Aorta (tissue), 5 donors: ENCODE measurements around the gene PUSL1. TPM values are rescaled to one million over a fixed set of nuclear protein-coding genes. Genes with fewer than 3 reads are reported as not detected.

Experiments used
- ATAC-seq: fragments of 200-7000 bp; cut with Tn5 transposase; one replicate; pipeline ENCODE4 v1.9.1; 2022; ENCODE audit warnings: moderate library complexity; ENCODE audit not compliant: low FRiP score
- DNase-seq, 2 donors: peaks; one replicate each; pipeline ENCODE4 v3.0.0-alpha.2; 2020
- H3K27ac ChIP-seq, 2 donors: one replicate each; pipeline ENCODE4 v1.5.1; 2013; ENCODE audit warnings: low read length in 2 of 2, mild to moderate bottlenecking in 2 of 2, moderate library complexity in 2 of 2, control low read depth in 1 of 2, inconsistent platforms in 1 of 2, low read depth in 1 of 2
- H3K27me3 ChIP-seq, 2 donors: one replicate each; pipeline ENCODE4 v1.6.1; 2013; ENCODE audit warnings: control low read depth in 1 of 2, low read length in 1 of 2, mild to moderate bottlenecking in 1 of 2, moderate library complexity in 1 of 2; ENCODE audit not compliant: insufficient read depth in 2 of 2, control insufficient read depth in 1 of 2
- H3K36me3 ChIP-seq, 2 donors: one replicate each; pipeline ENCODE4 v1.6.1; 2013; ENCODE audit warnings: control low read depth in 1 of 2, low read length in 1 of 2, mild to moderate bottlenecking in 1 of 2; ENCODE audit not compliant: insufficient read depth in 2 of 2, control insufficient read depth in 1 of 2
- H3K4me1 ChIP-seq, 2 donors: one replicate each; pipeline ENCODE4 v1.6.1; 2013; ENCODE audit warnings: low read length in 2 of 2, control low read depth in 1 of 2, mild to moderate bottlenecking in 1 of 2, moderate library complexity in 1 of 2; ENCODE audit not compliant: insufficient read depth in 2 of 2, control insufficient read depth in 1 of 2
- H3K4me3 ChIP-seq, 2 donors: one replicate each; pipeline ENCODE4 v1.5.1; 2013; ENCODE audit warnings: low read length in 2 of 2, control low read depth in 1 of 2, mild to moderate bottlenecking in 1 of 2
- H3K9me3 ChIP-seq: one replicate; pipeline ENCODE4 v1.6.1; 2013; ENCODE audit warnings: mild to moderate bottlenecking, low read length; ENCODE audit not compliant: control insufficient read depth
- WGBS, 2 donors: extraction: QIAGEN DNeasy Blood & Tissue Kit; methylation state at CpG; one replicate each; pipeline ENCODE4 v1.1.7; 2013; 5-methylcytosine and 5-hydroxymethylcytosine counted together
- intact Hi-C, 2 donors: fragments of 100-400 bp; cut with DNase I; formaldehyde crosslinking; loops; one replicate each; pipeline versions ENCODE4 v1.14.2 to v1.15.0; 2022
- polyA plus RNA-seq, 2 donors: library from polyadenylated mRNA; stranded (reverse); fragments of 200-250 nt; gene quantifications; one replicate each; pipeline ENCODE4 v1.2.3, GENCODE V29; 2013
- total RNA-seq, 2 donors: library from RNA; stranded (reverse); fragmentation: NEBNext Ultra II Directional; extraction: Animal tissue kit (Norgen Biotek cat#: 25700); gene quantifications; one replicate each; pipeline ENCODE4 v1.2.1, GENCODE V29; 2021
- donor health status: healthy with polysubstance abuse.
- donor health status: Bipolar disorder and iron deficiency.
- donor health status: DM: no; HTN: no; CAD: no.
- donor health status: DM: no; HTN: no; CAD: no.
- donor health status: DM: yes; HTN: yes; CAD: no.

The PUSL1 gene
- total and polyA plus RNA-seq, 4 donors: 5.8 to 13.7 (median 10.0) TPM

DNA sequence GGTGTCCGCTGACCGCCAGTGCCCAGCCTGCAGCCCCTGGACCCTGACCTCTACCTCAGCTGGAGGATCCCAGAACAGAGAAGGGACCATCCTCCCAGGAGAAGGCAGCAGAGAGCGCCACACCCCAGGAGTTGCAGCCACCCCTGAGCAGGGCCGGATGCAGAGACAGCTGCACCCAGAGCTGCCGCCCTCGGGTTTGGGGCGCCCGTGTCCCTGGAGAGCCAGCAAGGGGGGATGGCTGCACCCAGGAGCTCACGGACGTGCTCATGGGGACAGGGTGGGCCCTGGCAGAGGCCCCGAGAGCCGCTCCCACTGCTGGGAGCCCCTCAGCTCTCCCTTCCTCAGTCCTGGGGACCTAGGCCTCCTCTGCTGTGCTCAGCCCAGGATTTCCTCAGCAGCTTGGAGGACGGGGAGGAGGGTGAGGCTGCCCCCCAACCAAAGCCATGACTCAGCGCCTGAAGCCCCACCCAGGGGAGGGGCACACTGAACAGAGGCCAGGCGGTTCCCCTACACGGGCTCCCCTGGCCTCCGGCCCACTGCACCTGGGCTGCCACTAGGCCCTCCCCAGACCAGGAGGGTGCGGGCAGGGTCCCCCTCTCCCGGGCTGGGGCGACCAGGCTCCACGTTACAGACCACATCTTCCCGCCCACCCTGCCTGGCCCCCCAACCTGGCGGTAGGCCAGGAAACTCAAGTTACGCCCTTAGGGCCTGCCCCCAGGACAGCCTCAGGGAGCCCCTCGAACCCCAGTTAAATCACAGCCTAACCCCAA is 2.9 kb upstream of the PUSL1 start:
- H3K36me3 ChIP-seq: no peaks in the 10 kb centered on the region
- H3K4me3 ChIP-seq: no peak overlapping the region
- intact Hi-C loops: no loop called here
- H3K27ac ChIP-seq: no peak overlapping the region
- 45 to 48% methylated on average over 22 to 25 of the region's 25 CpGs for WGBS, 2 donors
- no peaks in the 10 kb centered on the region for H3K9me3 ChIP-seq
- DNase-seq: peak; percentile 81 to 88
- H3K4me1 ChIP-seq: no peaks in the 10 kb centered on the region
- no peak for ATAC-seq
- H3K27me3 ChIP-seq: no peaks in the 10 kb centered on the region

- H3K27ac ChIP-seq: no peak overlapping the region
- H3K27me3 ChIP-seq: no peaks in the 10 kb centered on the region
- intact Hi-C loops: no loop called here
- 31 to 35% methylated on average over 10 to 11 of the region's 11 CpGs for whole genome bisulfite sequencing, 2 donors
- H3K4me3 ChIP-seq: no peak overlapping the region
- no peak for DNase-seq
- H3K36me3 ChIP-seq: no peaks in the 10 kb centered on the region
- no peak for ATAC-seq
- H3K4me1 ChIP-seq: no peaks in the 10 kb centered on the region
- H3K9me3 ChIP-seq: no peaks in the 10 kb centered on the region
Measured at GRCh38 chr1:1306070-1306660, 2.2 kb upstream of the PUSL1 start.

- Histone ChIP-seq H3K27ac (no peak overlapping the region), H3K4me3 (peak overlapping the region in 1 of 2 donors; percentile 51), H3K27me3 (no peaks in the 10 kb centered on the region), H3K36me3 (no peaks in the 10 kb centered on the region), H3K9me3 (no peaks in the 10 kb centered on the region), H3K4me1 (no peaks in the 10 kb centered on the region)
- no peak for DNase-seq
- 39 to 41% methylated on average over 27 of the region's 27 CpGs for WGBS, 2 donors
- intact Hi-C loops: no loop called here
- ATAC-seq: no peak
Measured at GRCh38 chr1:1306661-1307260, 1.6 kb upstream of the PUSL1 start.

- Histone ChIP-seq H3K4me1 (no peaks in the 10 kb centered on the region), H3K4me3 (peak overlapping the region; percentile 51 to 60), H3K36me3 (no peaks in the 10 kb centered on the region), H3K27ac (peak overlapping the region; percentile 9 to 54), H3K9me3 (no peaks in the 10 kb centered on the region), H3K27me3 (no peaks in the 10 kb centered on the region)
- ATAC-seq: no peak
- intact Hi-C loops: no loop called here
- DNase-seq: peak in 1 of 2 donors; percentile 71
- 1 to 2% methylated on average over 45 to 83 of the region's 83 CpGs for WGBS, 2 donors
Measured at GRCh38 chr1:1307261-1307922, 1.0 kb upstream of the PUSL1 start.

DNA sequence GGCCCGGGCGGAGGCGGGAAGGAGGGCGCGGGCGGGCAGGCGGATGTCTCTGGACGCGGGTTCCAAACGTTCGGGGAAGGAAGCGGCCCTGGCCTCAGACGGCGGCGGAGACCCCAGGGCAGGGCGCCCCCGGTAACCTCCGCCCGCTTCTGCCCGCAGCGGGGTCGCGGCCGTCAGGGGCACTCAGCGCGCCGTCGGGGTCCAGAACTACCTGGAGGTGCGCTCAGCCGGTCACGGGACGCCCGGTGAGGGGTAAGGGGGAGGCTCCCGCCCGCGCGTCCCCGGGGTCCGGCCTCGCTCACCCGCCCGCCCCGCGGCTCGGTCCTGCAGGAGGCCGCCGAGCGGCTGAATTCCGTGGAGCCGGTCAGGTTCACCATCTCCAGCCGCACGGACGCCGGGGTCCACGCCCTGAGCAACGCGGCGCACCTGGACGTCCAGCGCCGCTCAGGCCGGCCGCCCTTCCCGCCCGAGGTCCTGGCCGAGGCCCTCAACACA is 406 bp downstream of the PUSL1 start:
- no peaks in the 10 kb centered on the region for H3K27me3 ChIP-seq
- no peaks in the 10 kb centered on the region for H3K4me1 ChIP-seq
- WGBS, 2 donors: 0 to 1% methylated on average over 28 to 66 of the region's 66 CpGs
- intact Hi-C loops: loop anchor here in 1 of 2 donors (1.0 kb wide), 1 partner anchor 66 kb away; the partner anchor contains the start of gene AURKAIP1
- peak overlapping the region; percentile 51 to 55 for H3K4me3 ChIP-seq
- peak overlapping the region in 1 of 2 donors; percentile 49 for H3K27ac ChIP-seq
- no peaks in the 10 kb centered on the region for H3K36me3 ChIP-seq
- DNase-seq: peak in 1 of 2 donors; percentile 66
- ATAC-seq: no peak
- no peaks in the 10 kb centered on the region for H3K9me3 ChIP-seq

DNA sequence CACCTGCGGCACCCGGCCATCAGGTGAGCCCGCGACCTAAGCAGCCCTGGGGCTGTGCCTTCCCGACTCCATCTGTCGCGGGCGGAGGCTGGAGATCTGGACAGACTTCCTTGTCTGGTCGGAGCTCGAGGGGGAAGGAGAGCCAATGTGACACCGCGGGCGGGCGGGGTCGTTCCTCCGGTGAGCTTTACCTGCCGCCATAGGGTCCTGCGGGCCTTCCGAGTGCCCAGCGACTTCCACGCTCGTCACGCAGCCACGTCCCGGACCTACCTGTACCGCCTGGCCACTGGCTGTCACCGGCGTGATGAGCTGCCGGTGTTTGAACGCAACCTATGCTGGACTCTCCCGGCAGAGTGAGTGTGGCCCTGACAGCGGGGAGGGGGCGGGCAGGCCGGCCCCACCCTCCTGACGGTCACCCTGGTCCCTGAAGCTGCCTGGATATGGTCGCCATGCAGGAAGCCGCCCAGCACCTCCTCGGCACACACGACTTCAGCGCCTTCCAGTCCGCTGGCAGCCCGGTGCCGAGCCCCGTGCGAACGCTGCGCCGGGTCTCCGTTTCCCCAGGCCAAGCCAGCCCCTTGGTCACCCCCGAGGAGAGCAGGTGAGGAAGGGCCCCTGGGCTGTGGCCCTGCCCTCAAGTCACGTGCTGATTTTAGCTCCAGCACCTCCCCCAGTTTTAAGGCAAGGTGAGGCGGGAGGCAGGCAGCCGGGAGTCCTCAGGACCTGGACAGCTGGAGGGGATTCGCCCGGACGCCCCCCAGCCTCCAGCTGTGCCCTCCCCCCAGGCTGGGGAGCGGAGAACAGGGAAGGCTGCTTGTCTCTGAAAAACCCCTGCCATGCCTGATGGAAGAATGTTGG is 1.1 kb downstream of the PUSL1 start:
- H3K36me3 ChIP-seq: no peaks in the 10 kb centered on the region
- WGBS, 2 donors: 33 to 37% methylated on average over 53 to 57 of the region's 57 CpGs
- H3K27me3 ChIP-seq: no peaks in the 10 kb centered on the region
- DNase-seq: no peak
- no peak overlapping the region for H3K27ac ChIP-seq
- H3K9me3 ChIP-seq: no peaks in the 10 kb centered on the region
- peak overlapping the region; percentile 51 to 55 for H3K4me3 ChIP-seq
- intact Hi-C loops: no loop called here
- no peak for ATAC-seq
- H3K4me1 ChIP-seq: no peaks in the 10 kb centered on the region

DNA sequence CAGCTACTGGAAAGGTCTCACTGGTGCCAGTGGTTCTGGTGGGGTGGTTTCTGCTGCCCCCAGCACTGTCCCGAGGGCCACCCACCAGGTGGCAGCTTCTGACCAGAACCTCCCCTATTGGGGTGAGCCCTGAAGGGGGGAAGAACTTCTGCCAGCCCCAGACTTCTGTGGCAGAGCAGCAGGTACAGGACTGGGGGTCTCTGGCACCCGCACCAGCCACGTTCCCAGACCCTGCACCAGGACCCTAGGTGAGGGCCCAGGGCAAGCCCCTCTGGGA is 1.6 kb downstream of the PUSL1 start:
- no peaks in the 10 kb centered on the region for H3K36me3 ChIP-seq
- no peak overlapping the region for H3K4me3 ChIP-seq
- WGBS, 2 donors: 64 to 74% methylated on average over 3 of the region's 3 CpGs

GRCh38 chr1:1310476-1311053 is 2.2 kb downstream of the PUSL1 start:
- Histone ChIP-seq H3K4me3 (no peak overlapping the region), H3K27ac (no peak overlapping the region), H3K36me3 (no peaks in the 10 kb centered on the region), H3K27me3 (no peaks in the 10 kb centered on the region), H3K4me1 (no peaks in the 10 kb centered on the region), H3K9me3 (no peaks in the 10 kb centered on the region)
- ATAC-seq: no peak
- no peak for DNase-seq
- intact Hi-C loops: no loop called here
- 83 to 86% methylated on average over 21 of the region's 21 CpGs for WGBS, 2 donors

More for the DNA sequence above, 1.6 kb downstream of the PUSL1 start:
- Histone ChIP-seq H3K9me3 (no peaks in the 10 kb centered on the region), H3K27ac (no peak overlapping the region), H3K4me1 (no peaks in the 10 kb centered on the region), H3K27me3 (no peaks in the 10 kb centered on the region)
- DNase-seq (no peak), ATAC-seq (no peak)
- intact Hi-C loops: no loop called here
